Activated B cell treated with CpG ODN at 0.5 μM for 24 hours (primary cell): ENCODE results near the gene EPS8L3. TPM values are rescaled to one million over a fixed set of nuclear protein-coding genes. Genes with fewer than 3 reads are reported as not detected.

Source experiments
- ATAC-seq: fragments of 200-7000 bp; cut with Tn5 transposase; one replicate; pipeline ENCODE4 v1.10.0; 2021; ENCODE audit warnings: low read depth, mild to moderate bottlenecking, moderate library complexity
- CTCF ChIA-PET: fragments of 350-600 bp; sonication (Branson Sonifier 250); formaldehyde crosslinking; loops from one replicate; lab custom pipeline; 2021; ENCODE audit warnings: antibody characterized with exemption; lab: Charles Lee
- POLR2A ChIA-PET: fragments of 350-600 bp; sonication (Branson Sonifier 250); formaldehyde crosslinking; loops from one replicate; lab custom pipeline; 2021; ENCODE audit warnings: antibody characterized with exemption; lab: Charles Lee
- DNase-seq: peaks from one replicate; pipeline ENCODE4 v3.0.0; 2022
- H3K27ac Mint-ChIP-seq: one replicate; pipeline ENCODE4 v1.8.0; 2020; ENCODE audit warnings: mixed read lengths
- H3K27me3 Mint-ChIP-seq: one replicate; pipeline ENCODE4 v1.8.0; 2021; ENCODE audit warnings: mixed read lengths
- H3K36me3 Mint-ChIP-seq: one replicate; pipeline ENCODE4 v1.8.0; 2021; ENCODE audit warnings: low read depth, mixed read lengths
- H3K4me1 Mint-ChIP-seq: one replicate; pipeline ENCODE4 v1.8.0; 2021; ENCODE audit warnings: mixed read lengths
- H3K4me3 Mint-ChIP-seq: one replicate; pipeline ENCODE4 v1.8.0; 2020; ENCODE audit warnings: mild to moderate bottlenecking, mixed read lengths
- H3K9me3 Mint-ChIP-seq: one replicate; pipeline ENCODE4 v1.8.0; 2020; ENCODE audit warnings: mixed read lengths
- intact Hi-C: fragments of 100-400 bp; cut with micrococcal nuclease; formaldehyde crosslinking; loops from one replicate; pipeline ENCODE4 v1.15.1; 2024
- total RNA-seq: library from RNA; stranded (reverse); gene quantifications from 2 replicates; pipeline ENCODE4 v1.2.3, GENCODE V29; 2022
- TF ChIP-seq, protein P1 (sequence below): fragments of 200-600 bp; IDR thresholded peaks from one replicate; pipeline ENCODE4 v1.8.0; 2022; ENCODE audit warnings: antibody characterized with exemption, mild to moderate bottlenecking

EPS8L3 gene
- total RNA-seq, 1 donor from 2014 or later = not detected

DNA sequence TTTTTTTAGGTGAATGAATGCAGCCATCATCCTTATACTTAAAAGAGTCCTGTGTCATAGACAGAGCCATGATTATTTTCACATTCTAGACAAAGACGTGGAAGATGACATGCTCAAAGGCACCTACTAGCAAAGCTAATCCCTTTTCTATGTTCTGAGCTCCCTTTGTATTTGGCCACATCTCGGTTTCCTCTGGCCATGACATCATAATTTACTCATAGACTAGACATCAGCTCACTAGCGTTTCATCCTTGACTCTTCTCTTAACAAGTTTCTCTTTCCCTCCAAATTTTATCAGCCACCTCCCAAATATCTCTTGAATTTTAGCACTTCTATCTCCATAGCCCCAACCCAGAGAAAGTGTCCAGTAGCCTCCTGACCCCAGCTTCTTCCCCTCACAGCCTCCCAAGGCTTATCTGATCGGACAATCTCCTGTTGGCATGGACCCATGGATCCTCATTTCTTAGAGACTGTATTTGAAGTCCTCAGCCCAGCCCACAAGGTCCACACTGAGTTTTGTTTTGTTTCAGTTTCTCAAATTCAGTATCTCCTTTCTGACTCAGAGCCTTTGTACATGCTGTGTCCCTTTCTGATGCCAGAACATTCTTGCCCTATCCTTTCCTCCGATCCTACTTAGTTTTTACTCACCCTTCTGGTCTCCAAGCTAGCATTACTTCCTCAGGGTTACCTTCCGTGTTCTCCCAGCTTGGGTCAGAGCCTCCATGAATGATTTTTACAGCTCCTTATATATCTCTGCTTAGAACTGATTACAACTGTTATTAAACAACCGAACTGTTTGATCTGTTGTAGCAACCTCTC is 33.0 kb upstream of the EPS8L3 start:
- Mint-ChIP-seq H3K9me3 (no peaks in the 10 kb centered on the region), H3K4me1 (no peaks in the 10 kb centered on the region), H3K27me3 (peaks cover 7% of the 10 kb centered on the region), H3K36me3 (no peaks in the 10 kb centered on the region), H3K27ac (no peak overlapping the region), H3K4me3 (no peak overlapping the region)
- intact Hi-C loops = no loop called here
- TF ChIP-seq, protein P1, sequence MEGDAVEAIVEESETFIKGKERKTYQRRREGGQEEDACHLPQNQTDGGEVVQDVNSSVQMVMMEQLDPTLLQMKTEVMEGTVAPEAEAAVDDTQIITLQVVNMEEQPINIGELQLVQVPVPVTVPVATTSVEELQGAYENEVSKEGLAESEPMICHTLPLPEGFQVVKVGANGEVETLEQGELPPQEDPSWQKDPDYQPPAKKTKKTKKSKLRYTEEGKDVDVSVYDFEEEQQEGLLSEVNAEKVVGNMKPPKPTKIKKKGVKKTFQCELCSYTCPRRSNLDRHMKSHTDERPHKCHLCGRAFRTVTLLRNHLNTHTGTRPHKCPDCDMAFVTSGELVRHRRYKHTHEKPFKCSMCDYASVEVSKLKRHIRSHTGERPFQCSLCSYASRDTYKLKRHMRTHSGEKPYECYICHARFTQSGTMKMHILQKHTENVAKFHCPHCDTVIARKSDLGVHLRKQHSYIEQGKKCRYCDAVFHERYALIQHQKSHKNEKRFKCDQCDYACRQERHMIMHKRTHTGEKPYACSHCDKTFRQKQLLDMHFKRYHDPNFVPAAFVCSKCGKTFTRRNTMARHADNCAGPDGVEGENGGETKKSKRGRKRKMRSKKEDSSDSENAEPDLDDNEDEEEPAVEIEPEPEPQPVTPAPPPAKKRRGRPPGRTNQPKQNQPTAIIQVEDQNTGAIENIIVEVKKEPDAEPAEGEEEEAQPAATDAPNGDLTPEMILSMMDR = no peak
- CTCF ChIA-PET = no interaction called here
- ATAC-seq (no peak), DNase-seq (no peak)
- POLR2A ChIA-PET = no interaction called here

DNA sequence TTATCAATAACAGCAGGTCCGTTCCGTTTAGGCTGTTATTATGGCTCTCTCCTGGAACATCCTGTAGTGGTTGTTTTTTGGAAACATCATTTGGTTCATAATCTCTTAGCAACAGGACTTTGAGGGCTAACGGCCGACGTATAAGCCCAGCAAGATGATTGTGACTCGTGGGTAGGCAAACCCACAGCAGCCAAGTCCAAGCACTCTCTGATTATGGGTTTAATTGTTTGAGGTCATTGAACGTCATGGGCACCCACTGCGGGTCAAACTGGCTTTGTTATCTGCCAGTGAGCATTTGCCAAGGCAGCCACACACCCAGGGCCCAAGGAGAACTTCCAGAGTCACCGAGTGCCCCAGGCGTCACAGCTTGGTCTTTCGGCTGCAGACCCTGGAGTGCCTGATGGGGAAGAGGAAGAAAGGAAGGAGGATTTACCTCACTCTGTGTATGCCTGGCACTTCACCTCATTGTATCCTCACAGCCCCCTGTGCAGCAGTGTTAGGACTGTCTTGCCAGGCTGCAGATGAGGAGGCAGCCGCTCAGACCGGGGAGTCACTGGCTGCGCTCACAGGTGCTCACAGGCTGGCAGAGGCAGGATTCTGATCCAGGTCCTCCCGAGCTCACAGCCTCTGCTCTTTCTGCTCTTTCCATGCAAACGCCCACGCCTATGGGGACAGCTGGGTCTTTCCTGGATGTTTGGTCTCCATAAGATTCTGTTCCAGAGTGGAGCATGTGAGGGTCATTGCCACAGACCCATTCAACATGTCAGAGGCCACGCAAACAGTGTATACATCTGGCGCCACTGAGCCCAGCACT is 30.8 kb upstream of the EPS8L3 start:
- H3K27ac Mint-ChIP-seq = no peak overlapping the region
- ATAC-seq (no peak), DNase-seq (no peak)
- intact Hi-C loops = no loop called here
- no peaks in the 10 kb centered on the region for H3K36me3 Mint-ChIP-seq
- ChIA-PET CTCF (no interaction called here), POLR2A (no interaction called here)
- H3K27me3 Mint-ChIP-seq = peaks cover 8% of the 10 kb centered on the region
- no peaks in the 10 kb centered on the region for H3K9me3 Mint-ChIP-seq
- H3K4me3 Mint-ChIP-seq = no peak overlapping the region
- TF ChIP-seq, protein P1 = no peak
- H3K4me1 Mint-ChIP-seq = peaks cover 2% of the 10 kb centered on the region

DNA sequence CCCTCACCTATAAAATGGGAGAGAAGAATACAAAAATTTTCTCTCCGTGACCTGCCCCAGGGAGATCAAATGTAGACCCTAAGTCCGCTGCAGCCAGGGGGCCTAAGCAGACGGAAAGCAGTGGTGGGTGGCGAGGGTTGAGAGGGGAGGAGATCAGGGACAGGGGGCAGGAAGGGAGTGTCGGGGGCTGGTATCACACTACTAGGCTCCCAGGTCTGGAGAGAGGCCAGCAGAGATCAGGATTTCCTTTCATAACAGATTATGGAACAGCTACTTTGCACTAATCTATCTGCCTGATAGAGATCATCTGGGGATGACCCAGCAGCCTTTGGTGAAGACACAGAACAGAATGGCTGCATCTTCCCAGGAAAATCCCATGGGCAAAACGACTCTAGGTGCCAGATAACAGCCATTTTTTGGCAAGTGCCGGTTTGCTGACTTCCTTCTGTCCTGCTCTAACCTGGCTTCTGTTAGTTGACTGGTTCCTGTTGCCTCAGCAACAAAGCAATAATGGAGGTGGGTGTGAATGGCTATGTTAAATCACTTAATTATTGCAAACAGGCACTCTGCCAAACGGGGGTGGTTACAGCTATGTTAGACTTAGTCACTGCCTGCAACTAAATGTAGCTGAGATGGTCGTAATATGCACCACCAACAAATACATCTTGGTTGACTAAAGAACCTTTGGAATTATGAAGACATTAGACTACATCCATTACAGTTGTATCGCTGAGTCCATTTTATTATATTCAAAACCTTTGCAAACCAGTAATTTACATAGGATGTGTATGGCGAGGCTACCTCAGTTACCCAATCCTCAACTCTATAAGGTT is 30.0 kb upstream of the EPS8L3 start:
- peaks cover 5% of the 10 kb centered on the region for H3K4me1 Mint-ChIP-seq
- intact Hi-C loops = no loop called here
- CTCF ChIA-PET = interaction anchor here (3.9 kb wide), 1 partner anchor 190 kb away, joined by 16 read pairs; the partner anchor contains the start of gene AHCYL1

DNA sequence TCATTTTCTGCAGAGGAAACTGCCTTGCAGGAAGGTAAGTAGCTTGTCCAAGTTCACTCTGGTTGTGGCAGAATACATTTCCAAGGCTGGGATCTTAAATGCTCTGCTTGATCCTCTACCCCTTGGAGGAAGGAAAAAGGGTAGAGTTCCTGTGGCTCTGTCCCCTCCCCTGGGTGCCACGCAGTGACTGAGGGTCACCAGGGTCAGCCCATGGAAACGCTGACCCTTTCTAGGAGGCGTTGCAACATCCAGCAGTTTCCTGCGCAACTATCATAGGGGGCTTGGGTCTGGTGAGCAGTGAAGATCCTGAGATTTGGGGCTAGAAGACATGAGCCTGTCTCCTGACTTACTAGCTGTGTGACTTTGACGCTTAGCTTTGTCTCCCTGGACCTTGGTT is 29.4 kb upstream of the EPS8L3 start:
- Mint-ChIP-seq H3K9me3 (no peaks in the 10 kb centered on the region), H3K27ac (no peak overlapping the region), H3K4me1 (peaks cover 5% of the 10 kb centered on the region), H3K27me3 (peaks cover 8% of the 10 kb centered on the region), H3K36me3 (no peaks in the 10 kb centered on the region), H3K4me3 (no peak overlapping the region)
- DNase-seq (no peak), ATAC-seq (no peak)
- CTCF ChIA-PET = interaction anchor here (3.9 kb wide), 1 partner anchor 191 kb away, joined by 16 read pairs; the partner anchor contains the start of gene AHCYL1
- POLR2A ChIA-PET = no interaction called here
- TF ChIP-seq, protein P1 = no peak
- intact Hi-C loops = no loop called here

More for the DNA sequence above, 30.0 kb upstream of the EPS8L3 start:
- DNase-seq = no peak
- TF ChIP-seq, protein P1 = no peak
- no peaks in the 10 kb centered on the region for H3K36me3 Mint-ChIP-seq
- no peak overlapping the region for H3K4me3 Mint-ChIP-seq
- H3K27ac Mint-ChIP-seq = no peak overlapping the region
- POLR2A ChIA-PET = interaction anchor here (0.5 kb wide), 1 partner anchor 126 kb away, joined by 3 read pairs; the partner anchor contains the start of gene GSTM2
- no peak for ATAC-seq
- H3K27me3 Mint-ChIP-seq = peaks cover 8% of the 10 kb centered on the region
- H3K9me3 Mint-ChIP-seq = no peaks in the 10 kb centered on the region
